Tibial artery (tissue), 4 donors: ENCODE measurements around the gene ASPHD1.
"Not testable (repeated sequence)": the region's sequence is repeated elsewhere in the genome, so short reads cannot be mapped to it uniquely, and the experiment has no call there.

Source experiments
- DNase-seq, 2 donors: peaks; one replicate each; pipeline ENCODE4 v3.0.0-alpha.2; 2019
- H3K27ac ChIP-seq, 2 donors: fragments of 200-600 bp; sonication (generic) in 1 of 2; 1 replicate in 1 of 2; 2 replicates in 1 of 2; pipeline ENCODE4 v1.5.1; 2018 to 2019; ENCODE audit warnings: mild to moderate bottlenecking in 1 of 2
- H3K27me3 ChIP-seq, 2 donors: fragments of 200-600 bp; sonication (generic) in 1 of 2; one replicate each; pipeline versions ENCODE4 v1.5.1 to v1.6.0; 2016 to 2019
- H3K36me3 ChIP-seq, 3 donors: fragments of 200-600 bp; sonication (generic) in 2 of 3; one replicate each; pipeline ENCODE4 v1.5.1; 2016 to 2019; ENCODE audit warnings: mild to moderate bottlenecking in 2 of 3
- H3K4me1 ChIP-seq, 4 donors: fragments of 200-600 bp; sonication (generic) in 2 of 4; 1 replicate in 3 of 4; 2 replicates in 1 of 4; pipeline ENCODE4 v1.5.1; 2016 to 2019
- H3K4me3 ChIP-seq, 2 donors: fragments of 200-600 bp; sonication (generic) in 1 of 2; 1 replicate in 1 of 2; 2 replicates in 1 of 2; pipeline ENCODE4 v1.5.1; 2018 to 2019; ENCODE audit warnings: mild to moderate bottlenecking in 2 of 2
- H3K9me3 ChIP-seq, 3 donors: fragments of 200-600 bp; sonication (generic) in 1 of 3; one replicate each; pipeline ENCODE4 v1.5.1; 2016 to 2019
- CTCF ChIP-seq, 2 experiments: fragments of 200-600 bp in 1 of 2; fragments of 450-650 bp in 1 of 2; IDR thresholded peaks; one replicate each; pipeline ENCODE4 v1.5.1; 2017 to 2019; ENCODE audit warnings: antibody characterized with exemption in 2 of 2, mild to moderate bottlenecking in 1 of 2, moderate library complexity in 1 of 2
- intact Hi-C: fragments of 100-400 bp; cut with DNase I; formaldehyde crosslinking; loops from one replicate; pipeline ENCODE4 v1.15.0; 2023; ENCODE audit warnings: low total_unique reads

Gene ASPHD1

DNA sequence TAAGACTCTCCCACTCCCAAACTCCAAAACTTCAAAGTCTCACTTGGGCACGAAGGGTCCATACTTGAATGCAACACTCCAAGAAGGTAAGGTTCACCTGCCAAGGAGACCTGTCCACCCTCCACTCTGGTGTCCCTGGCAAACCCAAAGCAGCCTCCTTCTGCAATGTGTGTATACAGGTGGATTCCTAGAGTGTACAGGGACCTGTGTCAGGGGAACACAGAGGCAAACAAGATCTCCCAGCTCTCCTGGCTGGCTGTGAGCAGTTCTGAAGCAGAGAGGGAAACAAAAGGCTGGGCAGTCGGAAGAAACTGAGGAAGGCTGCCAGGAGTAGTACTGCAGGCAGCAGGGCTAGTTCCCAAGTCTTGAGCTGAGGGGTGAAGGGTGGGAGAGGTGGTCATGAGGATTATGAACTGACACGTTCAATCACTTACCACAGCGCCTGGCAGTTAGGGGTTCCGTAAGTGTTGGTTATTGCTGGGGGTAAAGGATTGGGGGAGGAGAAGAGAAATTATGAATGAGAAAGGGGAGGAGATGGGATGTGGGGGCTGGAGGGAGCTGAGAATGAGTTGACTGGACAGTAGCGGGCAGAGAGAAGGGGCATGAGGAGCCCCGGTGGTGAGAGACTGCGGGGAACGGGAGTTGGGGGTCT is 24.9 kb downstream of the ASPHD1 start:
- Histone ChIP-seq H3K4me3 (peak overlapping the region; percentile 96 to 97), H3K9me3 (no peaks in the 10 kb centered on the region), H3K27ac (peak overlapping the region; percentile 80 to 89), H3K27me3 (no peaks in the 10 kb centered on the region), H3K36me3 (peaks cover 3 to 26% (median 14%) of the 10 kb centered on the region in 3 donors), H3K4me1 (peaks cover 0 to 25% (median 24%) of the 10 kb centered on the region in 4 donors)
- no peak for TF ChIP-seq CTCF (IDR thresholded peaks at IDR 0.05)
- intact Hi-C loops: loop anchor here (10.0 kb wide), 1 partner anchor 80 kb away; no protein-coding TSS in a partner anchor
- peak in 1 of 2 donors; percentile 17 for DNase-seq

DNA sequence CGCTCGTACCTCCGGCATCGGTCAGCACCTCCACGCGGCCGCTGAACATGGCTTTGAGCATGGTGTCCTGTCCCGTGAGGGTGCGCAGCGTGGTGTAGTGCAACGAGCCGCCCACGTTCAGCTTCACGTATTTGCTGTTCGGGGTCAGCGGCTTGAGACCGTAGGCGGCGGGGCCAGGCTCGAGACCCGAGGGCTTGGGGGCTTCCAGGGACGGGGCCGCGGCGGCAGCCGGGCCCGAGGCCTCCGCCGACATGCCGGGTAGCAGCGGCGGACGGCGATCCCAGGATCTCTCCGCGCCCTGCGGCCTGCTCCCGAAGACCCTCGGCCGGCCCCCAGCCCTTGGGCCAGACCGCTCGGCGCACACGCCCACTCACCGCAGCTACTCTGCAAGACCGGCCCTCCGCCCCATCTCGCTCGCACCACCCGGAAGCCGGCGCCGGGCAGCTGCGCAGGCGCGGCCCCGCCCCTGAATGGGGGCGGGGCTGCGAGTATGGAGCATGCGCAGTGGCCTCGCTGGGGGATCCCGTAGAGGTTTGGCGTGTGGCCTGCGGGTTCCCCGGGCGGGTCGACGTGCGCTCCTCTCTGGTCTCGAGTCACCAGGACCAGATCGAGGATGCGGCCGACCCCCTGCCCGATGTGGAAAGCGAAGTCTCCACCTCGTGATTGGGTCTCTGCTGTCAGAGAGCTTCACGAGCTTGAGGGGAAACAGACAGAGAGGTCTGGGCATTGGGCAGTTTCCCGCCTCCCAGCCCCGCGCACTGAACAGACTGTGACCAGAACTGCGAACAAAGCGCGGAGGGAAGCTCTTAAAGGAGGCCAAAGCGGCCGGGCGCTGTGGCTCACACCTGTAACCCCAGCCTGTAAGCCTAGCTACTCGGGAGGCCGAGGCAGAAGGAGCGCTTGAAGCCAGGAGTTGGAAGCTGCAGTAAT is 25.8 kb downstream of the ASPHD1 start, which contains the start of gene KCTD13:
KCTD13 (minus strand) TSS at position 446 of the 930 bp plus-strand sequence; CDS start at position 253, 193 bp downstream.
- intact Hi-C loops: loop anchor here (10.0 kb wide), 1 partner anchor 79 kb away; no protein-coding TSS in a partner anchor
- H3K4me3 ChIP-seq: peak within 1 kb of the TSS; percentile 96 to 97
- H3K27ac ChIP-seq: peak within 1 kb of the TSS; percentile 80 to 89
- H3K36me3 ChIP-seq: peaks cover 3 to 18% (median 8%) of the 10 kb centered on the region in 3 donors
- no peaks in the 10 kb centered on the region for H3K9me3 ChIP-seq
- TF ChIP-seq CTCF (IDR thresholded peaks at IDR 0.05): no peak
- peak; percentile 83 to 92 for DNase-seq
- H3K27me3 ChIP-seq: no peaks in the 10 kb centered on the region
- peaks cover 0 to 25% (median 24%) of the 10 kb centered on the region in 4 donors for H3K4me1 ChIP-seq

DNA sequence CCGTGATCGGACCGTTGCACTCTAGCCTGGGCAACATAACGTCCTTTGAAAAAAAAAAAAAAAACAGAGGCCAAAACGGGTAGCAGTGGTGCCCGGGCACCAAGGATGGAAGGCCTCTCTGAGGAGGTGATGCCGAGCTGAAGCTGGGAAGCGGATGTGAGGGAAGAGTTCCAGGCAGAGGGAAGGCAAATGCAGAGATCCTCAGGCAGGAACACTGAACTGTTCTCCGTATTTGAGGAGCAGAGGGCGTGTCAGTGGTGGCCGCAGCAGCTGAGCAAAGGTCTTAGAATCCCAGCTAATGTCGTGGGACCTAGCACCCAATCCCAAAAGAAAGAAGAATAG is 26.4 kb downstream of the ASPHD1 start:
- Histone ChIP-seq H3K9me3 (no peaks in the 10 kb centered on the region), H3K27ac (peak overlapping the region; percentile 80 to 89), H3K27me3 (no peaks in the 10 kb centered on the region), H3K4me1 (peaks cover 0 to 25% (median 24%) of the 10 kb centered on the region in 4 donors), H3K36me3 (peaks cover 0 to 12% (median 1%) of the 10 kb centered on the region in 3 donors), H3K4me3 (peak overlapping the region; percentile 96 to 97)
- intact Hi-C loops: loop anchor here (10.0 kb wide), 1 partner anchor 78 kb away; no protein-coding TSS in a partner anchor
- TF ChIP-seq CTCF (IDR thresholded peaks at IDR 0.05): no peak
- no peak for DNase-seq

DNA sequence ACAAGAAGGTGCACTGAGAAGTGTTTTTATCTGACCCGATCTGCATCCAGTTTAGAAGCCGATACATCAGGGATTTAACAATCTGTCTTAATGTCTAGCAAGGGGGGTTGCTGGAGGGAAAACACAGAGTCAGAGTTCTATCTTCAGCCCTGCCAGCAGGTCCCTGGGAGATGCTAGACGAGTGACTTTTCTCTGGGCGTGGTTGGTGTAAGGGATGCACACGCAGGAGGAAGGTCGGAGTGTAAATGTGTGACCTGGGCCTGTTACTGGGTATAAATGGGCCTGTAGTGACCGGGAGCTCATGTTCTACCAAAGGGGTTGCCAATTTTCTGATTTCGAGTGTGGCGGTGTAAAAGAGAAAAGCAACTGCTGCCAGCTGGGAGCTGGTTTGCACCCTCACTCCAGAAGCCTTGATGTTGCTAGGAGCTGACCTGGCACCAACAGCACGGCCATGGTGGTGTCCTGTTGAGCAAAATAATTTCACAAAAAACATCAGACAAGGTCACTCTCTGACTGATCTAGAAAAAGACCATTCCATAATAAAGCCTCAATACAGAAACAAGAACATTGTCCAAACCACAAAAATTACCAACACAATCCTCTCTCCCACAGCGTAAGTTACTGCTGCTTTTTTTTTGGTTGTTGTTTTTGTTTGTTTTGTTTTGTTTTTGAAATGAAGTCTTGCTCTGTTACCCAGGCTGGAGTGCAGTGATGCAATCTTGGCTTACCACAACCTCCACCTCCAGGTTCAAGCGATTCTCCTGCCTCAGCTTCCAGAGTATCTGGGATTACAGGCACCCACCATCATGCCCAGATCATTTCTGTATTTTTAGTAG is 27.0 kb downstream of the ASPHD1 start:
- Histone ChIP-seq H3K9me3 (no peaks in the 10 kb centered on the region), H3K4me3 (peak overlapping the region; percentile 96 to 97), H3K4me1 (peaks cover 0 to 25% (median 24%) of the 10 kb centered on the region in 4 donors), H3K27ac (peak overlapping the region; percentile 80 to 89), H3K36me3 (peaks cover 0 to 8% (median 0%) of the 10 kb centered on the region in 3 donors), H3K27me3 (no peaks in the 10 kb centered on the region)
- intact Hi-C loops: loop anchor here (10.0 kb wide), 1 partner anchor 78 kb away; no protein-coding TSS in a partner anchor
- no peak for TF ChIP-seq CTCF (IDR thresholded peaks at IDR 0.05)
- no peak for DNase-seq

DNA sequence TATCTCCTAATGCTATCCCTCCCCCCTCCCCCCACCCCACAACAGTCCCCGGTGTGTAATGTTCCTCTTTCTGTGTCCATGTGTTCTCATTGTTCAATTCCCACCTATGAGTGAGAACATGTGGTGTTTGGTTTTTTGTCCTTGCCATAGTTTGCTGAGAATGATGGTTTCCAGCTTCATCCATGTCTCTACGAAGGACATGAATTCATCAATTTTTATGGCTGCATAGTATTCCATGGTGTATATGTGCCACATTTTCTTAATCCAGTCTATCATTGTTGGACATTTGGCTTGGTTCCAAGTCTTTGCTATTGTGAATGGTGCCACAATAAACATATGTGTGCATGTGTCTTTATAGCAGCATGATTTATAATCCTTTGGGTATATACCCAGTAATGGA is 31.5 kb downstream of the ASPHD1 start:
- H3K27me3 ChIP-seq, H3K4me1 ChIP-seq, DNase-seq, H3K4me3 ChIP-seq, intact Hi-C loops, H3K9me3 ChIP-seq, H3K27ac ChIP-seq, H3K36me3 ChIP-seq: not testable (repeated sequence)
